CD14-positive monocyte (primary cell): Measurements from ENCODE around the gene PCNT. TPM values are rescaled to one million over a fixed set of nuclear protein-coding genes. Genes with fewer than 3 reads are reported as not detected.

Experiments used
- DNase-seq, 3 donors: peaks; one replicate each; pipeline ENCODE4 v3.0.0-alpha.2; 2011 to 2022
- H2AFZ ChIP-seq: 2 replicates; pipeline ENCODE4 v1.6.0; 2012; ENCODE audit warnings: mild to moderate bottlenecking, low read depth, low read length, inconsistent platforms; ENCODE audit not compliant: insufficient read depth, poor library complexity, severe bottlenecking
- H3K27ac ChIP-seq, 2 donors: 1 replicate in 1 of 2; 2 replicates in 1 of 2; pipeline ENCODE4 v1.5.1; 2012 to 2013; ENCODE audit warnings: low read length in 2 of 2, control low read depth in 1 of 2, inconsistent platforms in 1 of 2, low read depth in 1 of 2, mild to moderate bottlenecking in 1 of 2
- H3K27me3 ChIP-seq, 2 donors: one replicate each; pipeline versions ENCODE4 v1.6.0 to v1.6.1; 2011 to 2013; ENCODE audit warnings: low read length in 2 of 2; ENCODE audit not compliant: control insufficient read depth in 2 of 2, insufficient read depth in 2 of 2
- H3K36me3 ChIP-seq, 2 donors: replicated peaks in 1 of 2; 1 replicate in 1 of 2; 2 replicates in 1 of 2; pipeline versions ENCODE4 v1.5.1 to v1.6.1; 2012 to 2013; ENCODE audit warnings: low read length in 2 of 2, control low read depth in 1 of 2, inconsistent platforms in 1 of 2, mild to moderate bottlenecking in 1 of 2; ENCODE audit not compliant: insufficient read depth in 2 of 2, control insufficient read depth in 1 of 2
- H3K4me1 ChIP-seq, 2 donors: 1 replicate in 1 of 2; 2 replicates in 1 of 2; pipeline versions ENCODE4 v1.5.1 to v1.6.1; 2012 to 2013; ENCODE audit warnings: low read length in 2 of 2, control low read depth in 1 of 2, inconsistent platforms in 1 of 2, mild to moderate bottlenecking in 1 of 2, moderate library complexity in 1 of 2; ENCODE audit not compliant: insufficient read depth in 2 of 2, control insufficient read depth in 1 of 2
- H3K4me2 ChIP-seq: replicated peaks from 2 replicates; pipeline ENCODE3; 2012; ENCODE audit warnings: low read length, moderate library complexity, mild to moderate bottlenecking; ENCODE audit not compliant: poor library complexity, severe bottlenecking; ENCODE audit errors: extremely low read depth
- H3K4me3 ChIP-seq, 3 experiments: fragments of 200-600 bp in 1 of 3; sonication (generic) in 1 of 3; replicated peaks in 1 of 3; 1 replicate in 2 of 3; 2 replicates in 1 of 3; pipeline ENCODE4 v1.5.1; 2011 to 2013; ENCODE audit warnings: low read length in 3 of 3, mild to moderate bottlenecking in 3 of 3, control low read depth in 2 of 3, low read depth in 2 of 3, inconsistent platforms in 1 of 3, moderate library complexity in 1 of 3
- H3K79me2 ChIP-seq: 2 replicates; pipeline ENCODE4 v1.6.0; 2012; ENCODE audit warnings: mild to moderate bottlenecking, control low read depth, inconsistent platforms, low read length, moderate library complexity; ENCODE audit not compliant: insufficient read depth
- H3K9ac ChIP-seq: 2 replicates; pipeline ENCODE4 v1.6.0; 2017; ENCODE audit warnings: low read length, mild to moderate bottlenecking; ENCODE audit not compliant: insufficient read depth, poor library complexity, severe bottlenecking
- H3K9me3 ChIP-seq, 2 donors: replicated peaks in 1 of 2; 1 replicate in 1 of 2; 2 replicates in 1 of 2; pipeline versions ENCODE4 v1.5.1 to v1.6.1; 2012 to 2013; ENCODE audit warnings: low read length in 2 of 2, control low read depth in 1 of 2; ENCODE audit not compliant: control insufficient read depth in 1 of 2, insufficient read depth in 1 of 2
- H4K20me1 ChIP-seq: 2 replicates; pipeline ENCODE4 v1.6.0; 2012; ENCODE audit warnings: mild to moderate bottlenecking, low read length, control low read depth, moderate library complexity; ENCODE audit not compliant: insufficient read depth
- H3K27ac Mint-ChIP-seq, 7 donors: one replicate each; pipeline ENCODE4 v1.8.0; 2020; ENCODE audit warnings: mild to moderate bottlenecking in 7 of 7, mixed read lengths in 7 of 7, moderate library complexity in 6 of 7, inconsistent platforms in 2 of 7
- H3K27me3 Mint-ChIP-seq, 3 donors: one replicate each; pipeline ENCODE4 v1.8.0; 2021 to 2022; ENCODE audit warnings: low read depth in 3 of 3, mild to moderate bottlenecking in 3 of 3, mixed read lengths in 3 of 3, moderate library complexity in 3 of 3, inconsistent platforms in 1 of 3
- H3K36me3 Mint-ChIP-seq, 2 donors: one replicate each; pipeline ENCODE4 v1.8.0; 2020; ENCODE audit warnings: mixed read lengths in 2 of 2, inconsistent platforms in 1 of 2, mild to moderate bottlenecking in 1 of 2
- H3K4me1 Mint-ChIP-seq: one replicate; pipeline ENCODE4 v1.8.0; 2020; ENCODE audit warnings: mild to moderate bottlenecking, mixed read lengths
- H3K4me3 Mint-ChIP-seq, 2 donors: one replicate each; pipeline ENCODE4 v1.8.0; 2020; ENCODE audit warnings: mild to moderate bottlenecking in 2 of 2, mixed read lengths in 2 of 2, moderate library complexity in 1 of 2
- H3K9me3 Mint-ChIP-seq, 7 donors: one replicate each; pipeline ENCODE4 v1.8.0; 2020 to 2022; ENCODE audit warnings: mixed read lengths in 7 of 7, mild to moderate bottlenecking in 6 of 7, moderate library complexity in 6 of 7, inconsistent platforms in 2 of 7
- CTCF ChIP-seq: fragments of 200-600 bp; IDR thresholded peaks from one replicate; pipeline ENCODE4 v1.8.0; 2022; ENCODE audit warnings: antibody characterized with exemption, mild to moderate bottlenecking
- WGBS: methylation state at CpG from one replicate; pipeline ENCODE4 v1.1.5; 2013; ENCODE audit warnings: missing lambda C conversion rate; ENCODE audit not compliant: insufficient coverage; 5-methylcytosine and 5-hydroxymethylcytosine counted together
- intact Hi-C, 2 donors: fragments of 100-400 bp; cut with micrococcal nuclease; formaldehyde crosslinking; loops; one replicate each; pipeline versions ENCODE4 v1.15.0 to v1.15.1; 2023
- polyA plus RNA-seq, 3 donors: library from polyadenylated mRNA; depleted of rRNA in 1 of 3; unstranded in 2 of 3; stranded (reverse) in 1 of 3; fragments of 300-500 nt in 2 of 3; fragments of >200 nt in 1 of 3; fragmentation: Illumina TruSeq in 2 of 3; gene quantifications; 1 replicate in 2 of 3; 2 replicates in 1 of 3; pipeline ENCODE4 v1.2.3, GENCODE V29; 2012 to 2021

Gene PCNT
- polyA plus RNA-seq, 3 donors: 4.2 to 16.3 (median 5.1) TPM

GRCh38 chr21:46379691-46380090, 55.7 kb downstream of the PCNT start:
- no peak overlapping the region for H3K4me3 ChIP-seq
- Mint-ChIP-seq H3K4me1 (no peaks in the 10 kb centered on the region), H3K27me3 (peaks cover 0 to 5% (median 4%) of the 10 kb centered on the region in 3 donors), H3K4me3 (no peak overlapping the region), H3K36me3 (peaks cover 60 to 86% of the 10 kb centered on the region in 2 donors), H3K9me3 (peaks cover 14 to 47% (median 26%) of the 10 kb centered on the region in 7 donors), H3K27ac (peak overlapping the region in 4 of 7 donors; percentile 1 to 16 (median 5))
- H3K36me3 ChIP-seq: peaks cover 28 to 78% of the 10 kb centered on the region in 2 donors
- H3K27ac ChIP-seq: no peak overlapping the region
- no peaks in the 10 kb centered on the region for H3K27me3 ChIP-seq
- H3K4me1 ChIP-seq: no peaks in the 10 kb centered on the region
- H3K9me3 ChIP-seq: peaks cover 16 to 28% of the 10 kb centered on the region in 2 donors
- no peaks in the 10 kb centered on the region for H4K20me1 ChIP-seq
- H3K9ac ChIP-seq: no peak overlapping the region
- peaks cover 59% of the 10 kb centered on the region for H3K79me2 ChIP-seq
- no peak overlapping the region for H2AFZ ChIP-seq
- WGBS: 93% methylated on average over 9 of the region's 9 CpGs
- intact Hi-C loops: no loop called here
- H3K4me2 ChIP-seq: no peak overlapping the region
- no peak for TF ChIP-seq CTCF
- no peak for DNase-seq

GRCh38 chr21:46381541-46381940, 57.6 kb downstream of the PCNT start:
- DNase-seq: no peak
- Histone ChIP-seq H3K4me3 (no peak overlapping the region), H4K20me1 (no peaks in the 10 kb centered on the region), H3K9ac (no peak overlapping the region), H3K4me1 (no peaks in the 10 kb centered on the region), H3K4me2 (no peak overlapping the region), H3K36me3 (peaks cover 33 to 82% of the 10 kb centered on the region in 2 donors), H3K27ac (no peak overlapping the region), H2AFZ (no peak overlapping the region), H3K79me2 (peaks cover 46% of the 10 kb centered on the region), H3K9me3 (peaks cover 16 to 28% of the 10 kb centered on the region in 2 donors), H3K27me3 (no peaks in the 10 kb centered on the region)
- no peak overlapping the region for H3K27ac Mint-ChIP-seq
- H3K9me3 Mint-ChIP-seq: peaks cover 14 to 47% (median 29%) of the 10 kb centered on the region in 7 donors
- no peak overlapping the region for H3K4me3 Mint-ChIP-seq
- H3K36me3 Mint-ChIP-seq: peaks cover 72 to 87% of the 10 kb centered on the region in 2 donors
- 90% methylated on average over 2 of the region's 5 CpGs for WGBS
- intact Hi-C loops: no loop called here
- peaks cover 0 to 5% (median 4%) of the 10 kb centered on the region in 3 donors for H3K27me3 Mint-ChIP-seq
- no peak for TF ChIP-seq CTCF
- H3K4me1 Mint-ChIP-seq: no peaks in the 10 kb centered on the region
